HepG2 (cell line): ENCODE measurements around the gene ZNF507. TPM values are rescaled to one million over a fixed set of nuclear protein-coding genes. Genes with fewer than 3 reads are reported as not detected.

ENCODE experiments used
- JARID2 ChIP-seq: sonication (generic); formaldehyde crosslinking; IDR thresholded peaks from 2 replicates; pipeline ENCODE4 v1.8.1; 2023; ENCODE audit warnings: missing genetic modification reagents, inconsistent platforms; ENCODE audit not compliant: insufficient replicate concordance
- LCORL ChIP-seq, 2 experiments: fragments of 450-650 bp in 1 of 2; sonication (generic) in 1 of 2; formaldehyde crosslinking in 1 of 2; IDR thresholded peaks; 2 replicates each; pipeline versions ENCODE4 v1.5.0 to v1.6.1; 2017 to 2020; ENCODE audit warnings: antibody characterized with exemption in 1 of 2, missing genetic modification reagents in 1 of 2
- PAXIP1 ChIP-seq: sonication (generic); formaldehyde crosslinking; conservative IDR thresholded peaks from 2 replicates; pipeline ENCODE4 v1.4.0; 2020; ENCODE audit warnings: mild to moderate bottlenecking, missing genetic modification reagents, moderate library complexity
- RXRB ChIP-seq: IDR thresholded peaks from 2 replicates; pipeline ENCODE4 v1.6.1; 2016; ENCODE audit warnings: borderline replicate concordance, missing genetic modification reagents, missing compliant biosample characterization
- ZBTB8A ChIP-seq: sonication (generic); formaldehyde crosslinking; IDR thresholded peaks from 2 replicates; pipeline ENCODE4 v1.4.0; 2020; ENCODE audit warnings: mild to moderate bottlenecking, low read depth, missing genetic modification reagents, borderline replicate concordance
- ZHX1 ChIP-seq: sonication (generic); formaldehyde crosslinking; IDR thresholded peaks from 2 replicates; pipeline ENCODE4 v1.8.1; 2022; ENCODE audit warnings: low read depth, mild to moderate bottlenecking, missing genetic modification reagents
- ZKSCAN1 ChIP-seq: fragments of 150-350 bp; IDR thresholded peaks from 2 replicates; pipeline ENCODE4 v1.6.1; 2014; ENCODE audit warnings: low read length
- ZMYM3 ChIP-seq: sonication (generic); formaldehyde crosslinking; IDR thresholded peaks from 2 replicates; pipeline ENCODE4 v1.5.1; 2020; ENCODE audit warnings: mild to moderate bottlenecking, missing genetic modification reagents
- ZNF446 ChIP-seq: sonication (generic); formaldehyde crosslinking; IDR thresholded peaks from 2 replicates; pipeline ENCODE4 v1.5.0; 2020; ENCODE audit warnings: mild to moderate bottlenecking, missing genetic modification reagents
- ZNF543 ChIP-seq: sonication (generic); formaldehyde crosslinking; IDR thresholded peaks from 2 replicates; pipeline ENCODE4 v1.4.0; 2020; ENCODE audit warnings: mild to moderate bottlenecking, missing genetic modification reagents
- ZNF883 ChIP-seq: sonication (generic); formaldehyde crosslinking; IDR thresholded peaks from 2 replicates; pipeline ENCODE4 v1.5.1; 2020; ENCODE audit warnings: mild to moderate bottlenecking, missing genetic modification reagents; ENCODE audit errors: not compliant biosample characterization
- polyA plus RNA-seq, 8 experiments: library from polyadenylated mRNA; depleted of rRNA in 3 of 8; stranded (reverse) in 7 of 8; unstranded in 1 of 8; fragments of >200 nt; fragmentation: Illumina TruSeq in 4 of 8; extraction: Trizol in 4 of 8; gene quantifications; 2 replicates each; pipeline versions ENCODE4 v1.2.1 to v1.2.3, GENCODE V29; 2011 to 2016; ENCODE audit warnings: low read depth in 4 of 8, missing spikeins in 1 of 8, mixed read lengths in 1 of 8; ENCODE audit not compliant: insufficient read depth in 1 of 8
- total RNA-seq, 5 experiments: library from RNA; depleted of rRNA; stranded (reverse); fragments of >200 nt; fragmentation: Illumina TruSeq; extraction: Trizol; gene quantifications; 2 replicates each; pipeline ENCODE4 v1.2.3, GENCODE V29; 2016; ENCODE audit warnings: low read depth in 1 of 5
- TF ChIP-seq, protein P1 (sequence below): sonication (generic); formaldehyde crosslinking; IDR thresholded peaks from 2 replicates; pipeline ENCODE4 v1.4.0; 2020; ENCODE audit warnings: missing genetic modification reagents, borderline replicate concordance
- TF ChIP-seq, protein P2 (sequence below): sonication (generic); formaldehyde crosslinking; IDR thresholded peaks from 2 replicates; pipeline ENCODE4 v1.8.0; 2022; ENCODE audit warnings: missing genetic modification reagents, mild to moderate bottlenecking, borderline replicate concordance

ZNF507 gene
- total and polyA plus RNA-seq, 2 of the 13 experiments (the other 11 are each of a cell fraction or from before 2014, with no cell fraction given), result 7.3 to 10.9 TPM

DNA sequence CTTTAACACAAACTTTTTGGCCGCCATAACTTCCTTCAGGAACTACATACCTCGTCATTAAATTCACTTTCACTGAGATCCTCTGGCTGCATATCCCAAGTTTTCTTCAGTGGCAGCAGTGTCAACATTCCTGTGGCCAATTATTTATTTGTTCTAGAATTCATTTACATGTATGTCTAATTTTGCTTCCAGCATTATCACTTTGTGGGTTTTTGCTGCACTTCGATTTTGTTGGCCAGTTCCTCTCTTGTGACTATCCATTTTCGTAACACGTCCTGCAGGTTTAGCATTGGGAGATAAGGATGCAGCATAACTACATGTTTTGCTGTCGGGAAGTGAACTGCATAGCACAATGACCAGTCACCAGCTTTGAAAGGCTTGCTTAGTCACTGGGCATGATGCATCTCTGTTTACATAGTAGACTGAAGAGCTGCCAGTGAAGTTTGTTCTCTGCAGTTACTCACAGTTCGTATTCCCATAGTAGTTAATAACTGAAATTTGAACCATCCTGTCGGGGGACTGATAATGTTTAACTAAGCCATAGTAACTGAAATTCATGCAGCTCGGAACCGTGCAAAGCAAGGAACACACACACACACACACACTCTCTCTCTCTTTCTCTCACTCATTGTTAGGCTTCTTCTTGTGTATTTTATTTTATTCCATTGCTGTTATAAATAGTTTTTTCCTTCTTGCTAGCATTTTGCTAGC is 28.3 kb downstream of the ZNF507 start (continued):
- TF ChIP-seq, protein P1, sequence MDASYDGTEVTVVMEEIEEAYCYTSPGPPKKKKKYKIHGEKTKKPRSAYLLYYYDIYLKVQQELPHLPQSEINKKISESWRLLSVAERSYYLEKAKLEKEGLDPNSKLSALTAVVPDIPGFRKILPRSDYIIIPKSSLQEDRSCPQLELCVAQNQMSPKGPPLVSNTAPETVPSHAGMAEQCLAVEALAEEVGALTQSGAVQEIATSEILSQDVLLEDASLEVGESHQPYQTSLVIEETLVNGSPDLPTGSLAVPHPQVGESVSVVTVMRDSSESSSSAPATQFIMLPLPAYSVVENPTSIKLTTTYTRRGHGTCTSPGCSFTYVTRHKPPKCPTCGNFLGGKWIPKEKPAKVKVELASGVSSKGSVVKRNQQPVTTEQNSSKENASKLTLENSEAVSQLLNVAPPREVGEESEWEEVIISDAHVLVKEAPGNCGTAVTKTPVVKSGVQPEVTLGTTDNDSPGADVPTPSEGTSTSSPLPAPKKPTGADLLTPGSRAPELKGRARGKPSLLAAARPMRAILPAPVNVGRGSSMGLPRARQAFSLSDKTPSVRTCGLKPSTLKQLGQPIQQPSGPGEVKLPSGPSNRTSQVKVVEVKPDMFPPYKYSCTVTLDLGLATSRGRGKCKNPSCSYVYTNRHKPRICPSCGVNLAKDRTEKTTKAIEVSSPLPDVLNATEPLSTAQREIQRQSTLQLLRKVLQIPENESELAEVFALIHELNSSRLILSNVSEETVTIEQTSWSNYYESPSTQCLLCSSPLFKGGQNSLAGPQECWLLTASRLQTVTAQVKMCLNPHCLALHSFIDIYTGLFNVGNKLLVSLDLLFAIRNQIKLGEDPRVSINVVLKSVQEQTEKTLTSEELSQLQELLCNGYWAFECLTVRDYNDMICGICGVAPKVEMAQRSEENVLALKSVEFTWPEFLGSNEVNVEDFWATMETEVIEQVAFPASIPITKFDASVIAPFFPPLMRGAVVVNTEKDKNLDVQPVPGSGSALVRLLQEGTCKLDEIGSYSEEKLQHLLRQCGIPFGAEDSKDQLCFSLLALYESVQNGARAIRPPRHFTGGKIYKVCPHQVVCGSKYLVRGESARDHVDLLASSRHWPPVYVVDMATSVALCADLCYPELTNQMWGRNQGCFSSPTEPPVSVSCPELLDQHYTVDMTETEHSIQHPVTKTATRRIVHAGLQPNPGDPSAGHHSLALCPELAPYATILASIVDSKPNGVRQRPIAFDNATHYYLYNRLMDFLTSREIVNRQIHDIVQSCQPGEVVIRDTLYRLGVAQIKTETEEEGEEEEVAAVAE (CRISPR knock-in tag), result peak; percentile 79; the same call in 1 of the 2 replicates
- TF ChIP-seq ZNF883 (no peak), ZNF446 (no peak), JARID2 (CRISPR knock-in tag) (no peak), ZNF543 (CRISPR knock-in tag) (no peak), ZBTB8A (CRISPR knock-in tag) (no peak), ZKSCAN1 (no peak; the same call in 1 of the 2 replicates), ZHX1 (CRISPR knock-in tag) (no peak), LCORL (IDR thresholded peaks at IDR 0.05) (no peak), LCORL (CRISPR knock-in tag; IDR thresholded peaks at IDR 0.05) (peak; percentile 65; the same call in 1 of the 2 replicates), PAXIP1 (peak; percentile 94), ZMYM3 (CRISPR knock-in tag) (peak; percentile 52; the same call in 1 of the 2 replicates), RXRB (CRISPR knock-in tag) (peak; percentile 86)
- TF ChIP-seq, protein P2, sequence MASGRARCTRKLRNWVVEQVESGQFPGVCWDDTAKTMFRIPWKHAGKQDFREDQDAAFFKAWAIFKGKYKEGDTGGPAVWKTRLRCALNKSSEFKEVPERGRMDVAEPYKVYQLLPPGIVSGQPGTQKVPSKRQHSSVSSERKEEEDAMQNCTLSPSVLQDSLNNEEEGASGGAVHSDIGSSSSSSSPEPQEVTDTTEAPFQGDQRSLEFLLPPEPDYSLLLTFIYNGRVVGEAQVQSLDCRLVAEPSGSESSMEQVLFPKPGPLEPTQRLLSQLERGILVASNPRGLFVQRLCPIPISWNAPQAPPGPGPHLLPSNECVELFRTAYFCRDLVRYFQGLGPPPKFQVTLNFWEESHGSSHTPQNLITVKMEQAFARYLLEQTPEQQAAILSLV (CRISPR knock-in tag), result no peak
